ENCODE results near the gene GDF9.

GDF9 gene, protein sequence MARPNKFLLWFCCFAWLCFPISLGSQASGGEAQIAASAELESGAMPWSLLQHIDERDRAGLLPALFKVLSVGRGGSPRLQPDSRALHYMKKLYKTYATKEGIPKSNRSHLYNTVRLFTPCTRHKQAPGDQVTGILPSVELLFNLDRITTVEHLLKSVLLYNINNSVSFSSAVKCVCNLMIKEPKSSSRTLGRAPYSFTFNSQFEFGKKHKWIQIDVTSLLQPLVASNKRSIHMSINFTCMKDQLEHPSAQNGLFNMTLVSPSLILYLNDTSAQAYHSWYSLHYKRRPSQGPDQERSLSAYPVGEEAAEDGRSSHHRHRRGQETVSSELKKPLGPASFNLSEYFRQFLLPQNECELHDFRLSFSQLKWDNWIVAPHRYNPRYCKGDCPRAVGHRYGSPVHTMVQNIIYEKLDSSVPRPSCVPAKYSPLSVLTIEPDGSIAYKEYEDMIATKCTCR

DNA sequence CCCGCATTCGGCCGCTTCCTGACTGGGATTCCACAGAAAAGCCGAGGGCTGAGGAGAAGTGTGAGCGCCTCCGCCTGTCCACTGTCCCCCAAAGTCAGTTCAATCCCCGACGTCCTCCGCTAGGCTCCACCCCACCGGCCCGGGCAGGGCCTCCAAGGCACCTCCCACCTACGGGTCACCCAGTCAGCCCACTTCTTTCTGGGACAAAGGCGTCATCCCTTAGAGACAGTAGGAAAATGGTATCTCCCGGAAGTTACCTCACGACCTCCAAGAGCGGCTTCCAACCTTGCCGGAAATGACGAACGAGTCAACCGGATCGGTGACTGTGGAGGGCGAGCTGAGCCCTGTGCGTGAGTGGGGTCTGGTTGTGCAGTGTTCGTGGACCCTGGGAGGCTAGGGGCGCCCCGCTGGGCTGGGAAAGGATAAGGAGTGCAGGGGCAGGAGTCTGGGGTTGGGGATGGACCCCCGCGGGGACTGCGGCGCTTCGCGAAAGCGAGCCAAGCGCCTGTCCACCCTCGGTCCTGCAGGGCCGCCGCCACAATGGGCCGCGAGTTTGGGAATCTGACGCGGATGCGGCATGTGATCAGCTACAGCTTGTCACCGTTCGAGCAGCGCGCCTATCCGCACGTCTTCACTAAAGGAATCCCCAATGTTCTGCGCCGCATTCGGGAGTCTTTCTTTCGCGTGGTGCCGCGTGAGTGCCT is at the start of gene GDF9, which contains the start of gene UQCRQ:
TSS of gene GDF9 (minus strand) at position 128 of the 704 bp plus-strand sequence. CDS start 1,936 bp downstream, outside the sequence.
TSS of gene UQCRQ (plus strand) at position 301 of the 704 bp plus-strand sequence. CDS start at position 541, 240 bp downstream.
- DNase-seq (ENCODE audit: low read depth), result peak; percentile 93

DNA sequence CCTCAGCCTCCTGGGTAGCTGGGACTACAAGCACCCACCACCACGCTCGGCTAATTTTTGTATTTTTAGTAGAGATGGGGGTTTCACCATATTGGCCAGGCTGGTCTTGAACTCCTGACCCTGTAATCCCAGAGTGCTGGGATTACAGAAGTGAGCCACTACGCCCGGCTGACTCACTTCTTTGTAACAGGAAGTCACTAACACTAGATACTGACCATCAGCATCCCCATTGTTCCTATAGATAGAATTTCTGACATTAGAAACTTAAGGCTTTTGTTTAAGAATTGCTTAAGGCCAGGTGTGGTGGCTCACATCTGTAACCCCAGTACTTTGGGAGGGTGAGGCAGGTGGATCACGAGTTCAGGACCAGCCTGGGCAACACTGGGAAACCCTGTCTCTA is 49.4 kb upstream of the GDF9 start:
- no peak for DNase-seq (ENCODE audit: low read depth)

DNA sequence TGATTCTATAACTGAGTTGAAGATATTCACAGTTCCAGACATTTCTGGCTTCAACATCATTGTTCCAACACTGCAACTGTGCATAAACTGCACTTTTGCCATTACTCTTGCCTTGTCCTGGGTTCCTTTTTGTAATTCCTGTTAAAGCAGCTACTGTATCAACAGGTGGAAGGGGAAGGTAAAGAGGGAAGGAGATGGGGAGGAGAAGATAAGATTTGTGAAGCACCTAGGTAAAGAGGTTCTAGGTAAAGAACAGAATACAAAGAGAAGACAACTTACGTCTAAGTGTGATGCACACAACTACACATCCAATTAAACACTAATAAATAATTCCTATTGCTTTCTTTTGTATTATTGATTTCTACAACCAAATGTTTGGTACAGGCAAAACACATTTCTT is 43.4 kb upstream of the GDF9 start:
- DNase-seq (ENCODE audit: low read depth), result no peak

DNA sequence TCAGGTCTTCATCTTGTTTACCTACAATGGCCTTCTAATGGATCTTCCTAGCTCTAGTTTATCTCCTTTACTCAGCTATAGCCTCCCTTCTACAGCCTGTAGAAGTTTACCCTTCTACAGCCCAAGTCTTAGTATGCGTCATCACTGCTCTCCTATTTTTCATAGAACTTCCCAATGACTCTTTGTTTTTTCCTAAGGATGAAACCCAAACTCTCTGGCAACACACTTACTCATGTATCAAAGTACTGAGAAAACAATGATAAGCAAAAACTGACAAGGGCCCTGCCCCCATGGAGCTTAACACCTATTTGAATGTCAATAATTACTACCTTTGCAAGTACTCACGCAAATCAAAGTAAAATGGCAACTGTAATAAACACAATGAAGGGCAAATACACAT is 40.9 kb upstream of the GDF9 start:
- no peak for DNase-seq (ENCODE audit: low read depth)

DNA sequence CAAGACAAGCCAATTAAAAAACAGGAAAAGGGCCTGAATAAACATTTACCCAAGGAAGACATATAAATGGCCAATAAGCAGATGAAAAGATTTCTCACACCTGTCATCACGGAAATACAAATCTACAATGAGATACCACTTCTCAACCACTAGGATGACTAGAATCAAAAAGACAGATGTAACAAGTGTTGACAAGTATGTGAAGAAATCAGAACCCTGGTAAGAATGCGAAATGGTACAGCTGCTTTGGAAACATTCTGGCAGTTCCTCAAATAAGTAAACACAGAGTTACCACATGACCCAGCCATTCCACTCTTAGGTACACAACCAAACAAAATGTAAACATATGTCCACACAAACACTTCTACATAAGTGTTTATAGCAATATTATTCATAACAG is 39.7 kb upstream of the GDF9 start:
- no peak for DNase-seq (ENCODE audit: low read depth)

DNA sequence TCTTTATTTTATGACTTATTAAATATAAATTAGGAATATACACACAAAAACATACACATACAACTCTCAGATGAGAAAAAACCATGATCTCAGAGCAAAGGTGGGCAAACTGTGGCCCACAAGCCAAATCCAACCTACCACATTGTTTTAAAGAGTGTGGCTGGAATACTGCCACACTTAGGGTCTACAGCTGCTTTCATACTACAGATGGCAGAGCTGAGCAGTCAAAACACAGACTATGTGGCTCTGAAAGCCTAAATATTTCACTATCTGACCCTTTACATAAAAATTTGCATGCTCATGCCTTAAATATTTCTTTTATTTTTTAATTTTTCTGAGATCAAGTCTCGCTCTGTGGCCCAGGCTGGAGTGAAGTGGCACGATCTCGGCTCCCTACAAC is 35.5 kb upstream of the GDF9 start:
- DNase-seq (ENCODE audit: low read depth), result no peak

DNA sequence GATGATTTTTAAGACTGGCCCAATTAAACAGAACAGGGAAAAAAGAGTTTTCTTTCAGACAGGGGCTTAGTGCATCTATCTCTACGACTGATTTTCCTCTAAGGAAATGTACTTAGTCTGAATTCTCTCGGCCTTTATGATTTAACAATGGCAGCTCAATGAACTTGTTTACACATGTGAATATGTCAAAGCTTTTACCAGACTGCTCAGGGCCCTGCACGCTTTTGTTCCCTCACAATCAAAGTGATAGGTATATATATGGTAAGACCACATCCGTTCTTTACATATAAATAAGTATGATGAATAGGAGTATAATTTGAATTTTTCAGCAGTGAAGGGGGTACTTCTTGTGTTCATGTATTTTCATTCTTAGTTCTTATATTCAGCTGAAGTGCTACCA is 34.8 kb upstream of the GDF9 start:
- no peak for DNase-seq (ENCODE audit: low read depth)

DNA sequence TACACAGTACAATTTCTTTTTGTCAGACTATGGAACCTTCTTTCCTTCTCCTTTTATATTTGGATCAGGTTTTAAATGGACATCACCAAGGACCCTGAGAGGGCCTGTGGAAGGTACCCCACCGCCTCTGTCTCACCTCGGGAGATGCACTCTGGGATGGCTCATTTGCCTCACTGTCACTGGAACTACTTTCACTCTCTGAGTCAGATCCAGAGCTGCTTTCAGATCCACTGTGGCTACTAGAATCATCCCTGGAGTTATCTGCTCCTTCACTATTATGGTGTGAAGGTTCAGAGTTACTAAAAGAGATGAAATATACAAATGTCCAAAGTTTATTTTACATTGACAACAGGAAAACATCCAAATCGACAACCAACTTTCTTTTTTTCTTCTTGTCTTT is 31.8 kb upstream of the GDF9 start:
- no peak for DNase-seq (ENCODE audit: low read depth)

DNA sequence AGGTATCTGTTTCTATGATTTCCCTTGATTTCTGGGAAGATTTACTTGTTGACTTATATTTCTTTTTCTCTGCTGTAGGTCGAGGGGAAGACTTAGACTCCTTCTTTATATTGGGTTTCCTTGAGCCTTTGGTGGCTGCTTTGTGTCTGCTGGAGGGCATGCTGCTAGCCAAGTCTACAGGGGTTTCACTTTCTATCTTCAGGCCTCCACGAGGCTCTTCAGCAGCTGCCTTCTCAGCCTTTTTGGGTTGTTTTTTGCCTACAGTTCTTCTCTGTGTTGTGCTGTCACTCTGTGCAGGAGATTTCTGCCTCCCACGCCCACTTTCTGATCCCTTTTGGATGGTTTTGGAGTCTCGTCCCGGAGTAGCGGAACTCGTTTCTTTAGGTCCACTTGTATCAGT is 30.4 kb upstream of the GDF9 start:
- DNase-seq (ENCODE audit: low read depth), result no peak

DNA sequence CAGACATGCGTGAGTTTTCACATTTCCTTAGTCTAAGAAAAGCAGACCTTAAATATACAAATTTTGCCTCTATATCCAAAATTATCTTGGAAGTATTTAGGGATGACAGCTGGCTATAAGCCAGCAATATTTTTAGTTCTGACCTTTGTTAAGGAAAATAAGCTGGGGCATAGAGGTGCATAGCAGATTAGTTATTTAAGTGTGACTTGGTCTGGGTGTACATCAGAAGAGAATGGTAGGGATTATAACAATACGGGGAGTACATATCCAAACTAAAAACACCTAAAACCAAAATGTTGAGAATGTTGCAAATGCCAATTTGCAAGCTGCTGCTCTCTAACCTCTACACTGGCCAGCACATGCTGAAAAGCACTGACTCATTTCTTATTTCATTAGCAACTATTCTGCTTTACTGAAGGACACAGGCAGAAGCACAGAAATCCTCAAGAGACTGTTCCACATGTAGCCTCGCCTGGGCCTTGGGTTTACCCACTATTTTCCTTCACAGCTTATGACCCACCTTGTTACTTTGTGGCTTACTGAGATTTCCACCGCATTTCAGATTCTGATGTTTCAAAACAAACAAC is 29.5 kb upstream of the GDF9 start:
- DNase-seq (ENCODE audit: low read depth), result no peak

DNA sequence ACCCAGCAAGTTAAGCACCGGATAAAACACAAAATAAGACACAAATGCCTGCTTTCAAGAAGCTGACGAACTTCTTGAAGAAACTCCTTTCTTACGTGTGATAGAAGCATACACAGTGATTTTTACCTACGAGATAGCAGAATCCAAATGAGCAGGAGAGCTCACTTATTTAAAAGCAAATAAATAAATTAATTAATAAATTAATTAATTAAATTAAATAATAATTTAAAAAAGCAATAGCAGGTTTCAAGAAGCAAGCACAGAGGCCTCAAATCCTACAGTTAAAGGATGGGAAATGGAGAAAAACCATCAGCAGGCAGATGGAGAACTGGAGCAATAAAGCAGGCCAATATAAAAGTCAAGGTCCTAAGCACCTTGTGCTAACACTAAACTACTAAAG is 24.5 kb upstream of the GDF9 start:
- DNase-seq (ENCODE audit: low read depth), result no peak

DNA sequence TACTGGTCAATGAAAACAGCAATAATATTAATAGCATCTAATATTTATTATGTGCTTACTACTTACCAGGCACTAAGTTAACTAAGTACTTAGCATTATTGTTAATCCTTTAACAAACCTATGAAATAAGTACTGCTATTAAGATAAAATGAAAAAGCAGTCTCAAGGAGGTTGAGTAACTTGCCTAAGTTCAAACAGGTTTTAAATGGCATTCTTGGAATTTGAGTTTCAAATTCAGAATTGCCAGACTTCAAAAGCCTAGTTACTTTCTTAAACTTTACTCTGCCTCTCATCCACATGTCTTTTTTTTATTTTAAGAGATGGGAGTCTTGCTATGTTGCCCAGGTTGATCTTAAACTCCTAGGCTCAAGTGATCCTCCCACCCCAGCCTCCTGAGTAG is 23.2 kb upstream of the GDF9 start:
- no peak for DNase-seq (ENCODE audit: low read depth)

DNA sequence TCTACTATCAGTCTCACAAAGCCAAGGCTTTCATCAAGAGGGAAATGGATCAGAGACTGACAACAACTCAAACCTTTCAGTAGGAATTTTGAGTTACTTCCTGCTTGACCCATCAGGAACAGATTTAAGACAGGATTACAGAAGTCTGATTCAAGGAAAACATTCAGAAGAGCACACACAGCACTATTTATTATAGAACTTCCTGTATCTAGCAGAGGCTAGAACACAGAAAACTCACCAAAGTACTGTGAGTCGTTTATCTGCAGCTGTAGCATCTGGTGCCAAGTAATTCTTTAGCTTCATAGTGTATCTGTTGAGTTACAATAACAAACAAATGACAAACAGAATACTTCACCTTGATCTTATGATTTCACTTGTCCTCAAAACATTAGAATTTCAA is 21.0 kb upstream of the GDF9 start:
- no peak for DNase-seq (ENCODE audit: low read depth)

DNA sequence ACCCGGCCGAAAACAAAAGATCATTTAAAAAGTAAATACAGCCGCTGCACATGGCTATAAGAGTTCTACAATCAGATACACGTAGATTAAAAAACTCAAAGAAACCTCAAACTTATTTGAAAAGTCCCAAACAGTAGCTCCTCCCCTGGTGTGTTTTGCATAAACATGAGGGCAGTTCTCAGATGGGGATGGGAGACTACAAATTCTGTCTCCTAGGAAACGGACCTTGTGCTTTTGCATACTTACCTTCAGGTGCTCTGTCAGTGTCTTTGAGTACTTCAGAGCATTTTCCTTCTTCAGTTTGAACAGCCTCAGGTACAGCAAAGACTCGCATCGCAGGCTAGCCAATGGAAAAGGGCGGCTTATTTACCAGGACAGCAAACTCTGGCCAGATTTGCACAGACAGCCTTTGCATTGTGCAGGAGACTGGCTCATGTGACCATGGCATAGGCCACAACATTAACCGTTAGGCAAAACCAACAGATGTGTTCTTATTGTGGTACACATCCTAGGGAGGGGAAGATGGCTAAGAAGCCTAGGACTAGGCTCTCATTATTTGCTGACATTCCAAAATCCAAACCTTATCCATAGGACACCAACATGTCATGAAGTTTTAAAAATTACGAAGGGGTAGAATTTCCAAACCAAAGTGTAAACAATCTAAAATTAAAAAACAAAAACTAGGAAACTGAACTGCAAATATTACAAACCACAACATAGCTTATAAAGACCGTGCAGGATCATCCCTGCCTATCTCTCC is 20.0 kb upstream of the GDF9 start:
- no peak for DNase-seq (ENCODE audit: low read depth)

DNA sequence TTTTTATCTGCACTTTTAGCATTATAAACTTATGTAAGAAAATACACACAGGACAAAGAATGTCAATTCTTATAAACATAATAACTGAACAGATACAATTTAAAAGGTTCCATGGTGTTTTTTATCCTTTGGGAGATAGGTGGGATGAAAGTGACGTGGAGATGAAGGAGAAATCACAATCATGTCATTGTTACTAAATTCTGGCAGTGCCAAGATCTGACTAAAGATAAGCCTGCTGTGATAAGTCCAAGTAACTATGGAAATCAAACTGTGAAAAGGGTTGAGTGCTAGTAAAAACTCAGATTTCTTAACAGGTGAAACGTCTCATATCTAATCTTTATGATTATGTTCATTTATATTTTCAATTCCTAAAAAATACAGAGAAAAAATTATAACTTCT is 18.3 kb upstream of the GDF9 start:
- DNase-seq (ENCODE audit: low read depth), result no peak

DNA sequence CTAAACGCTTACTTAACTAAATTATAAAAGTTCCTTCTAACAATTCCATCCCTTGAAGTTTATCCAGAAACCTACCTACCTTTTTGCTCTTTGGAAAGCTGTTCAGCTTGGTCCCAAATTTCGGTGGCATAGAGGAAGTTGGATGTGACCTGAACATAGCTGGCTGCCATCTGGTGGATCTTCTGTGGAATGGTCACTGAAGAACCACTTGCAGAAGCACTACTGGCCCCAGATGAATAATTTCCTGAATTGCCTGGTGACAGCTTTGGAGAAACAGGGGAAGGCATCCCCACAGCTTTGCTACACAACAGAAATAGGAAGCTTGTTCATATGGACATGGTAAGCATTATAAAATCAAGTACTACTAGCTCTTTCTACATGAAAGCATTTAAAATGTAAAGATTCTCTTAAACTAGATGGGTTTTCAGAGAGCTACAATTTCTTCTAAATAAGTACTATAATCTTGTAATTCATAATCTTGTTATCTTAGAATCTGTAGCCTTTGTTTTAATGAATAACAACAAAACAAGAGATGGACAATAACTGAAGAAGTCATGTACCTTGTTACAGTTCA is 17.1 kb upstream of the GDF9 start:
- DNase-seq (ENCODE audit: low read depth), result peak; percentile 18

DNA sequence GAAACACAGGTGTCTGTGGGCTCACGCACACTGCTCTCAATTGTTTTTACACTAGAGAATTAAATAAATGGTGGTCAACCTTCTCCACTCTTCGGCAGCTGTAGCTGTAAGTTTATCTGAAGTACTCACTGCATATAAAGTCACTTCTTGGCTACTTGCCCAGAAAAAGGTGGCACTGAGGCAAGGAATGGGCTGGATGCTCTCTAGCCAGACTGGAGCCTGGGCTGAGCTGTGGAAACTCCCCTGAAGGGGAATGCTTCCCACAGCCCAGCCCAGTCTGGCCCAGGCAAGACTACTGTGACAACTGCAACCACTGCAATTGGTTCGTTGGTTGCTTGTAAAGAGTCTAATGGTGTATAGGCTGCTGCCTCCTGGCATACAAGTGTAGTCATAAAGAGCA is 11.7 kb upstream of the GDF9 start:
- DNase-seq (ENCODE audit: low read depth), result no peak

DNA sequence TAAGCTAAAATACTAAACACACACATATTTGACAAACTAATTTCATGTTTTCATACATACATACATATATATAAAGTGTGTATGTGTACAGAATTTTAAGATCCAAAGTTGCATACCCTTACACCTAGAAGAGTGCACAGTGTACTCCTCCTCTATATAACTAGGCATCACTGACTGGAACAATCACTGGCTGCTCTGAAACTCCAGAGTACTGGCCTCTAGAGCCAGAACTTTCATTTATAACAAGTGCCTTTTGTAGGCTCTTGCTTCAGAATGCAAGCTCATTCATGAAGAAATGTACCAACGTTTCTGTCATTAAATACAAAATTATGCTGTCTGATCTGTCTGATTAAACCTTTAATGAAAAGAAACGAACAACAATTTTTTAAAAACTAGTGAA is 11.2 kb upstream of the GDF9 start:
- DNase-seq (ENCODE audit: low read depth), result no peak

DNA sequence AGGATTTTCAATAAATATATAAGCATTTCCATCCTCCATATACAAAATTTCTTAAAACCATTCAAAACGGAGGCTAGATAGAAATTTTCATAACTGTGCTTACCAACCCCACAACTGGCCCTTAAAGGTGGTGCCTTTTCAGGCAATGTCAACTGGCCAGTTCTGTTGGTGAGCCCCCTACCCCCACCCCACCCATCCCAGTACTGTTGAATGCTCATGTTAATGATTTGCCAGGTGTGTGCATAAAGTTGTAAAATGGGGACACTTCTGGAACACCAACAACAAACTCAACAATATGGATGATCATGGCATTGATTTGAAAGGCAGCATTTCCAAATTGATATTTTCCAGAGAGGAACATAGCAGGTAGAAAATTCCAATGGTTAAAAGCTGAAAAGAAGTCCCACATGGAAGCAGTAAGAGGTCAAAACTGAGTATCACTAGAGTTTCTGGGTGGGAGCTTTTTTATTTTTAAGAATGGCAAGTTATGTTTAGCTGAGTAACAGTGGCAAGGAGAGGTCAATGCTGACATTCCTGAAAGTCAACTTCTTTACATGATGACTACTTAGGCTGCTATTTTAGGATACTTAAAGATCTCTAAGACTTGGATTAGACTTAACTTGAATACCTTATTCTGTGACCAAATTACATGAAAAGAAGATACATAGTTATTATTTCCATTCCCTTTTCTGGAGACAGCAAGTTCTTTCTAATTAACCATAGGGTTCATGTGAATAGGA is 9.9 kb upstream of the GDF9 start:
- DNase-seq (ENCODE audit: low read depth), result no peak

DNA sequence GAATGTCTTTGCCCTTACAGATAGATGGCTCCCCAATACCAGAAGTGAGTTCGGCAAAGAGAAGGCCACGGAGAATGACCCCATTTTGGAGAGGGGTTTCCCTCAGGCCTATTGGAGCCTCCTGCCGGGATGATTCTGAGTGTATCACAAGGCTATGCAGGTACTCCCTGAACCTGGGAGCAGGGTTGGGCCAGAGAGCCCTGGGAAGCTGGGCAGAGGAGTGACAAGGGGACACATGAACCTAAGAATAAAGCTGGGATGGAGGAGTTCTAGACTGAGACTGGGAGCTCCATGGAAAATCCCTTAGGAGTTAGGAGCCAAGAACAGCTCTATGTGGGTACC is 7.6 kb upstream of the GDF9 start:
- no peak for DNase-seq (ENCODE audit: low read depth)

All from CMK (cell line).